HG02938 (cell line): ENCODE results near the gene SLC5A2.
"Not testable (repeated sequence)": the region's sequence is repeated elsewhere in the genome, so short reads cannot be mapped to it uniquely, and the experiment has no call there.

ENCODE experiments used
- ATAC-seq: cut with Tn5 transposase; IDR thresholded peaks from one replicate; pipeline ENCODE4 v1.9.1; 2021; ENCODE audit warnings: mild to moderate bottlenecking, moderate library complexity; ENCODE audit not compliant: unreplicated experiment

The SLC5A2 gene

GRCh38 chr16:31491778-31492418 lies 9.0 kb downstream of the SLC5A2 start:
- no peak for ATAC-seq

DNA sequence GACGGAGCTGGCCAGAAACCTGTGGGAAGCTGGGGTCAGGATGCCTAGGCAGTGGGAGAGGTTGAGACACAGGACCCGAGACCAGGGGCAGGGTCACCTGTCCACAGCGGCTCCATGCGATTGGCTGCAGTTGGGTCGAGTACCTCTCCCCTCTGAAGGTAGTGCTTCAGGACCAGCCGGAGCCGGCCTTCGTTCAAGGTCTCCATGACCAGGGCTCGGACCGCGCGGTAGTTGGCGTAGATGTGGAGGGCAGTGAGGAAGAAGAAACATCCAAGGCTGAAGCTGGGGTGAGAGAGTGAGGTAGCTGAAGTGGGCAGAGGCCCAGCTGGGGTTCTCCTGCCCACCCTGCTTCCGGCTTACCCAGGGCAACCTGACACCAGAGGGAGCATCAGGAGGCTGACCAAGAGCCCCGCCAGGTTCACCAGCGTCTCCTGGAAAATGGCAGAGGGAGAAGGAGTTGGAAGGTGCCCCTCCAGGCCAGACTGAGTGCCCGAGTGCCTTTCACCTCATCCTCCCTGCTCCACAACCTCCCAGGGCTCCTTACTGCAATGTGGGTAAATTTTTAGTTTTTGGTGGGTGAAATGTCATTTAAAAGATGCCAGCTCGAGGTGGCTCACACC lies 10.7 kb downstream of the SLC5A2 start:
- no peak for ATAC-seq

DNA sequence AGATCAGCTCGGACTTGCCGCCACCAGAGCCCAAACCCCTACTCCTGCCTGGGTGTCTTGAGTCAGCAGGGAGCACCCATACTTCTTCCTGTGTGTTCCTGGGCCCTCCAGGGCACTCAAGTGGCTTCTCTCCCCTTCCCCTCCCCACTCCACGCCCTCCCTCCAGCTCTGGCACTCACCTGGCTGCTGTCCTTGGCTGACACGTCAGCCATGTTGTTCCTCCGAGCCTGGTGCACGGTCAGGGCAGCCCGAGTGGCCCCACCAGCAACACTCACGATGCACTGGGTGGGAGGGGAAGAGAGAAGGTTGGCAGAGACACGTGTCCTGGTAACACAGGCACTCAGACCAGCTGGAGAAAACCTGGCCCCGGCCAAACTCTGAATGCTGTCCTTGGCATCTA lies 13.7 kb downstream of the SLC5A2 start:
- no peak for ATAC-seq

GRCh38 chr16:31498493-31498892 lies 15.6 kb downstream of the SLC5A2 start:
- no peak for ATAC-seq

DNA sequence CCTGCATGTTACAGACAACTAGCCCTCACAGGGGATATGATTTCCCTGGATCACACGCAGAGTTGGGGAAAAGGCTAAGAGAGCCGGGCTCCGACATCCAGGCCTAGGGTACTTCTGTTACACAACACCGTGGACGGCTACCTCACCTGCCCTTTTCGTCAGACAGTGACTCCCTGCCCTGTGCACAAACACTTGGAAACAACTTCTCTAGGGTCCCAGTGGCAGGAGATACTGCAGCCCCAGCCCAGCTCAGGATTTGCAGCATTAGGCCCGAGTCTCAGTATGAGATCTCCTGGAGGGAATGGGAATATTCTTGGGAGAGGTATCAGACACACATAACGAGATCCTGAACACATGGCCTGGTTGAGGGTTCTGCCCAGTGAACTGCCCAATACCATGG lies 17.0 kb downstream of the SLC5A2 start:
- no peak for ATAC-seq

GRCh38 chr16:31501226-31501965 lies 18.5 kb downstream of the SLC5A2 start:
- no peak for ATAC-seq

GRCh38 chr16:31501966-31502348 lies 19.0 kb downstream of the SLC5A2 start:
- ATAC-seq: no peak

GRCh38 chr16:31502981-31503380 lies 20.1 kb downstream of the SLC5A2 start:
- ATAC-seq: no peak

GRCh38 chr16:31503555-31503954 lies 20.6 kb downstream of the SLC5A2 start:
- not testable (repeated sequence) for ATAC-seq

DNA sequence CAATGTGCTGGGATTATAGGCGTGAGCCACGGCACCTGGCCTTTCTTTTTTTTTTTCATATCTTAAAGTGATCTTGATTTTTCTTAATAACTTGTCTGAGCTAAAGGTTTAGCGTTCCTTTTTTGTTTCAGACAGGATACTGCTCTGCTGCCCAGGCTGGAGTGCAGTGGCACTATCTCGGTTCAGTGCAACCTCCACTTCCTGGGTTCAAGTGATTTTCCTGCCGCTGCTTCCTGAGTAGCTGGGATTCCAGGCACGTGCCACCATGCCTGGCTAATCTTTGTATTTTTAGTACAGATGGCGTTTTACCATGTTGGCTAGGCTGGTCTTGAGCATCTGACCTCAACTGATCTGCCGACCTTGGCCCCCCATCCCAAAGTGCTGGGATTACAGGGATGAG lies 21.2 kb downstream of the SLC5A2 start:
- no peak for ATAC-seq

DNA sequence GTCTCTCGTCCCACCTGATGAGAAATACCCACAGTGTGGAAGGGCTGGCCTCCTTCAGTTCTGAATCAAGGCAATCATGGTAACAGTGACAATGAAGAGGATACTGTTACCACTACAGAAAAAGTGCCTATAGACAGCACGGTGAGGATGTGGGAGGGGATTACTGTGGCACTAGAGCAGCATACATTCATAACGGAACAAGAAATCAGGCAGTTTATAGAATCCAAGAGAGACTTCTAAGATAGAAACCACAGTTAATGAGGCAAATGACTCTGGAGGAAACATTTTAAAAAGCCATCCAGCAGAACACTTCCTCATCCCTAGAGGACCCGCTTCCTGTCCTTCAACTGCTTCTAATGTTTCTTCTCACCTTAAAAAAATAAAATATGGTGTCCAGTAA lies 22.6 kb downstream of the SLC5A2 start:
- ATAC-seq: peak; percentile 61

- no peak for ATAC-seq
These were observed 24.6 kb downstream of the SLC5A2 start for GRCh38 chr16:31507617-31507928.

DNA sequence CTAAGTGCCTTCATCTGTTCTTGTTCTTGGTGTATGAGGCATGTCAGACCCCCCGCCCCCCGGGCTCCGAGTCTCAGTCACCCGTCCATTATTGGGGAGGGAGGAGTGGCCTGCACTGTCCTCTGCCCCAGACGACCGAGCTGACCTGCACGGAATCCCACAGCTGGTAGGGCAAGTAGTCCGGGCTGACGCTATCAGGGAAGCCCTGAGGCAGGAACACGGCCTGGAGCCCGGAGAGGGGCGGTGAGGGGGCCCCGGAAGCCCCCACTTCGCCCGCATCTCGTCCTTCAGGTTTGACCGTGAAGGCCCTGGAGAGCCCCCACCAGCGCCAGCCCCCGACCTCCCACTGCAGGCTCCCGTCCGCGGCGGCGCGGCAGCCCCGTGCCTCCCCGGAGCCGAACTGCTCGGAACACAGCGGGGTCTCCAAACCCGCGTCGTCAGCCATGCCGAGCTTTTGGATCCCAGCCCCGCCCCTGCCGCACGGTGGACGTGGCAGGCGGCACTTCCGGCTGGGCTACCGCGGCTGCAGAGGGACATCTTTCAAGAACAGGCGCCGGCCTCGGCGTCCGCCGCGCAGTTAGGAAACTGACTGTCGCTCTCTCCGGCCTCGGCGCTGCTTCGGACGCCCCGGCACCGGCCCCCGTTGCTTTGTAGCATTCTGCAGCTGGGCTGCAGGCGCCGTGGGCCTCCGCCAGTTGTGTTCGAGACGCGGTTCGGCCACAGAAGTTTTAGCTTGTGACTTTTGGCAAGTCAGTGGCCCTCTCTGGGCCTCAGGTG lies 25.2 kb downstream of the SLC5A2 start, which contains the start of gene RUSF1:
TSS of gene RUSF1 (minus strand) at position 463 of the 777 bp plus-strand sequence. CDS start at position 445, 18 bp downstream.
- peak; percentile 80 for ATAC-seq

- no peak for ATAC-seq
These were observed 25.8 kb downstream of the SLC5A2 start for GRCh38 chr16:31508706-31509195.

DNA sequence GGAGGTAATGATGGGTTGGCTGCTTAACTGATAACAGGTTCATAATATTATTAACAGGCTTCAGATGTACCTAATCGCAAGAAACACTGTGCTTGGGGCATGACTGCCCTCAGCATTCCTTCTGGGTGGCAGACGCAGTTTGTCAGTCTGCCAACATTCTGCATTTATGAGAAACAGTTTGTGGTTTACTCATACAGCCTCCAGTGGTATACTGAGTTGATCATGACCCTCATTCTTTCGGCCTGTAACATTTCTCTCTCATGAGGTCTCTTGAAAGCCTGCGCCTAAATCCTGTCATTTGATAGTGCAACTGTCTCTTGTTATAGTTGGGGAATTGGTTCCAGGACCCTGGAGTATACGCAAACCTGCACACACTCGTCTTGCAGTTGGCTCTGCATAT lies 30.2 kb downstream of the SLC5A2 start:
- ATAC-seq: no peak

DNA sequence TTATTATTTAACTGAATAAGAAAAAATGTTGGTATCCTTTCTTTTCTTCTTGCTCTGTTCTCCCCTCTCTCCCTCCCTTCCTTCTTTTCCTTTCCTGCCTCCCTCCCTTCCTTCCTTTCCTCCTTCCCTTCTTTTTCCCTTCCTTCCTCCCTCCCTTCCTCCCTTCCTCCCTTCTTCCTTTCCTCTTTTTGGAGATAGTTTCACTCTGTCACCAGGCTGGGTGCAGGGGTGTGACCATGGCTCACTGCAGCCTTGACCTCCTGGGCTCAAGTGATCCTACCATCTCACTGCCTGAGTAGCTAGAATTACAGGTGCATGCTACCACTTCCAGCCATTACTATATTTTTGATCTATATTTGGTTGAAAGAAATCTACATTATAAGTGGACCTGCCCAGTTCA lies 31.0 kb downstream of the SLC5A2 start:
- no peak for ATAC-seq

DNA sequence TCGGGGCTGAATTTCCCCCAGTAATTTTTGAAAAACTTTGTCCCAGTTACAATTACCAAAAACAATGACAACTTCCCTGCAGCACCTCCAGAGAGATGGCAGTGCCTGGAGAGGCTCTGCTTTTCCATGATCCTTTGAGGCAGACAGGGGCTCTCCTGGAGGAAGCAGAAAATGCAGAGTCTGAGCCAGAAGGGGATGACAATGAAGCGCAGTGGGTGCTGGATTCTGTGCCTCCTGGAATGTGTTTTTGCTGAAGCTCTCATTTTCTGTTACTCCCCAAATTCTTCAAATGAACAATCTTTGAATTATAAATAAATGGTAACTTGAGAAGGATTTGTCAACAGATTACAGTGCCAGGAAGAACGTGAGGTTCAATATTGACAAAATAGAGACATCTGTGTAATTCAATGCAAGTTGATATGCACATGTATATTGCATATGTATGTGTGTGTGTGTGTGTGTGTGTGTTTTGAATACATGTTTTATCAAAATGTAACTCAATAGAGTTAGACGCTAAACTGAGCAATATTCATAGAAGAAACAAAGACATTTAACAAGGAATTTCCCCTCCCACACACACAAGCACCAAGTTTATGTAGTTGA lies 35.0 kb downstream of the SLC5A2 start:
- ATAC-seq: no peak

DNA sequence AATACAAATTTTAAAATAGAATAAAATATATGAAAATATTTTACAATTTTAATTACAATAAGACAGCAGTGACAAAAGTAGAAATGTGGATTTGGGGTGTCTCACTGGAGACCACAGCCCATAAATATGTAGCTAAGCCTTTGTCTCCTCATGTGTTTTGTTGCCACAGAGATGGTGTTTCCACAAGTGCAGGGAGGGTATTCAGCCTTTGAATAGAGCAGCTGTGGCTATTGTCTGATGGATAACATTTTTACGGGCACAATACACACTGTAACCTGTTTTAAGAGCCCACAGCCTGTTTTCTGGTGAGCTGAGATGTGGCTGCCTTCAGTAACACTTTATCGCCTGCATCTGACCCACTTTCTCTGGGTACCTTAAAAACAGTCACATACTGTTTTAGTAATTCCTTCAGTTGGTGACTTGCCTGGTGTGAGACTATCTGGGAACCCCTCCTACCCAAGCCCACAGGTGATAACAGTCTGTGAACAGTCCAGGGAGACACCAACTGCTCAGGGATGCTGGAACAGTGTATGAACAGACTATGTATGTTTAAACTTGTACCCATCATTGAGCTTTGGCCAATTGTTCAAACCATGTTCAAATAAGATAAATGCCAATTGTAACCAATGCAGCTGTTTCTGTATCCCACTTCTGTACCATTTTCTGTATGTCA lies 37.0 kb downstream of the SLC5A2 start:
- no peak for ATAC-seq

DNA sequence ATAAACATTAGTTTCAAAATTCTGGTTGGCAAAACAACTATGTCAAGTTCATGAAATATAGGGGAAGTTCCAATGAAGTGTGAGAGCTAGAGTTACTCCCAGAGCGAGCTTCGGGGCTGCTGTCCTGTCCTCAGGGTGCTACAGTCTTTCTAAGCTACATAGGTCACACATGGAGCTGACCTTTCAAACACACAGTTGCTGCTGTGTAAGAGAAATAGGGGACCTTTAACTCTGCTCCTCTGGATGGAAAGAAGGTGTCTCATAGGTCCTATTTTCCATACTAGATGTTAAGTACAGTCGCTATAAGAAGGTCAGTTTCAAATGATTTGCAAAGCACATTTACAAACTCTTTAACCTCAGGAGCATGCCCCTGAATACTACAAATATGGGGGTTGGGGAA lies 38.4 kb downstream of the SLC5A2 start:
- no peak for ATAC-seq

DNA sequence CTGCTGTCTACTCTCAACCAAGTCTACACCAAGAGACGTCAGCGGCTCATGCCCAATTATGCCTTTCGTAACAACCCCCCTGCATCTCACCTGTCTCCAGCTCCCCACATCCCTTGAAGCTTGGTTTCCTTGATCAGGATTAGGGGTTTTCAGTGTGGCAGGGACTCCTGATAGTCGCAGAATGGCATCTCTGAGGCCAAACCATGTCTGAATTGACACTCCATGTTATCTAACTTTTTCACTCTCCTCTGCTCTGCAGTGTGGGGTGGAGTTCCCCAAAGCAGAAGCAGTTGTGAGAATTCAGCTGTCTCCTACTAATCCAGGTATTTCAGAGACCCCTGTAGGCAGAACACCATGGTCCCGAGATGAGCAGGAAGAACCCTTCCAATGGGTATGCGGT lies 39.1 kb downstream of the SLC5A2 start:
- ATAC-seq: no peak
